Tibial artery (tissue), 4 donors: Measurements from ENCODE around the gene COASY.

Experiments used
- DNase-seq, 2 donors: peaks; one replicate each; pipeline ENCODE4 v3.0.0-alpha.2; 2019
- H3K27ac ChIP-seq, 2 donors: fragments of 200-600 bp; sonication (generic) in 1 of 2; 1 replicate in 1 of 2; 2 replicates in 1 of 2; pipeline ENCODE4 v1.5.1; 2018 to 2019; ENCODE audit warnings: mild to moderate bottlenecking in 1 of 2
- H3K27me3 ChIP-seq, 2 donors: fragments of 200-600 bp; sonication (generic) in 1 of 2; one replicate each; pipeline versions ENCODE4 v1.5.1 to v1.6.0; 2016 to 2019
- H3K36me3 ChIP-seq, 3 donors: fragments of 200-600 bp; sonication (generic) in 2 of 3; one replicate each; pipeline ENCODE4 v1.5.1; 2016 to 2019; ENCODE audit warnings: mild to moderate bottlenecking in 2 of 3
- H3K4me1 ChIP-seq, 4 donors: fragments of 200-600 bp; sonication (generic) in 2 of 4; 1 replicate in 3 of 4; 2 replicates in 1 of 4; pipeline ENCODE4 v1.5.1; 2016 to 2019
- H3K4me3 ChIP-seq, 2 donors: fragments of 200-600 bp; sonication (generic) in 1 of 2; 1 replicate in 1 of 2; 2 replicates in 1 of 2; pipeline ENCODE4 v1.5.1; 2018 to 2019; ENCODE audit warnings: mild to moderate bottlenecking in 2 of 2
- H3K9me3 ChIP-seq, 3 donors: fragments of 200-600 bp; sonication (generic) in 1 of 3; one replicate each; pipeline ENCODE4 v1.5.1; 2016 to 2019
- CTCF ChIP-seq, 2 experiments: fragments of 200-600 bp in 1 of 2; fragments of 450-650 bp in 1 of 2; IDR thresholded peaks; one replicate each; pipeline ENCODE4 v1.5.1; 2017 to 2019; ENCODE audit warnings: antibody characterized with exemption in 2 of 2, mild to moderate bottlenecking in 1 of 2, moderate library complexity in 1 of 2
- intact Hi-C: fragments of 100-400 bp; cut with DNase I; formaldehyde crosslinking; loops from one replicate; pipeline ENCODE4 v1.15.0; 2023; ENCODE audit warnings: low total_unique reads

Gene COASY

GRCh38 chr17:42531455-42532354, 30.2 kb upstream of the COASY start:
- DNase-seq, result peak; percentile 61 to 81
- TF ChIP-seq CTCF (IDR thresholded peaks at IDR 0.05), result peak; percentile 64 to 73
- Histone ChIP-seq H3K36me3 (no peaks in the 10 kb centered on the region), H3K27ac (peak overlapping the region; percentile 88 to 89), H3K4me3 (peak overlapping the region; percentile 54 to 62), H3K9me3 (no peaks in the 10 kb centered on the region), H3K27me3 (no peaks in the 10 kb centered on the region), H3K4me1 (peaks cover 0 to 47% (median 27%) of the 10 kb centered on the region in 4 donors)
- intact Hi-C loops, result no loop called here

- peaks cover 6 to 48% (median 32%) of the 10 kb centered on the region in 4 donors for H3K4me1 ChIP-seq
- TF ChIP-seq CTCF (IDR thresholded peaks at IDR 0.05), result no peak
- intact Hi-C loops, result no loop called here
- peaks cover 16 to 25% (median 17%) of the 10 kb centered on the region in 3 donors for H3K36me3 ChIP-seq
- no peaks in the 10 kb centered on the region for H3K9me3 ChIP-seq
- peak overlapping the region; percentile 64 for H3K4me3 ChIP-seq
- no peak for DNase-seq
- H3K27ac ChIP-seq, result peak overlapping the region; percentile 86 to 92
- no peaks in the 10 kb centered on the region for H3K27me3 ChIP-seq
These were observed 26.5 kb upstream of the COASY start for GRCh38 chr17:42535155-42536047.

- no peak for TF ChIP-seq CTCF (IDR thresholded peaks at IDR 0.05)
- Histone ChIP-seq H3K4me1 (peaks cover 6 to 46% (median 30%) of the 10 kb centered on the region in 4 donors), H3K27ac (peak within 1 kb of the TSS; percentile 86 to 92), H3K36me3 (peaks cover 18 to 31% (median 19%) of the 10 kb centered on the region in 3 donors), H3K9me3 (no peaks in the 10 kb centered on the region), H3K4me3 (peak within 1 kb of the TSS; percentile 64), H3K27me3 (no peaks in the 10 kb centered on the region)
- intact Hi-C loops, result no loop called here
- peak; percentile 97 to 99 for DNase-seq
These were observed 25.9 kb upstream of the COASY start, which contains the start of gene NAGLU for GRCh38 chr17:42536048-42536371. TSS of gene NAGLU (plus strand) at chr17:42536241. CDS start at chr17:42536273, 32 bp downstream.

- peaks cover 6 to 41% (median 27%) of the 10 kb centered on the region in 4 donors for H3K4me1 ChIP-seq
- peak; percentile 83 to 96 for DNase-seq
- peak overlapping the region; percentile 86 to 92 for H3K27ac ChIP-seq
- TF ChIP-seq CTCF (IDR thresholded peaks at IDR 0.05), result no peak
- H3K9me3 ChIP-seq, result no peaks in the 10 kb centered on the region
- H3K4me3 ChIP-seq, result peak overlapping the region; percentile 64
- H3K27me3 ChIP-seq, result no peaks in the 10 kb centered on the region
- peaks cover 21 to 37% (median 25%) of the 10 kb centered on the region in 3 donors for H3K36me3 ChIP-seq
- intact Hi-C loops, result no loop called here
These were observed 25.4 kb upstream of the COASY start for GRCh38 chr17:42536372-42537155.
